Nephron progenitor cell (in vitro differentiated cells): ENCODE data around the gene ABCC6.

ENCODE experiments used
- DNase-seq: peaks from one replicate; pipeline ENCODE4 v3.0.0; 2021
- H3K27ac Mint-ChIP-seq: 2 replicates; pipeline ENCODE4 v1.8.0; 2021; ENCODE audit warnings: mild to moderate bottlenecking, moderate library complexity, mixed read lengths
- H3K27me3 Mint-ChIP-seq: 2 replicates; pipeline ENCODE4 v1.8.0; 2021; ENCODE audit warnings: mild to moderate bottlenecking, low read depth, mixed read lengths; ENCODE audit not compliant: poor library complexity
- H3K36me3 Mint-ChIP-seq: 2 replicates; pipeline ENCODE4 v1.8.0; 2021; ENCODE audit warnings: low read depth, mixed read lengths
- H3K4me1 Mint-ChIP-seq: 2 replicates; pipeline ENCODE4 v1.8.0; 2021; ENCODE audit warnings: mixed read lengths
- H3K4me3 Mint-ChIP-seq: 2 replicates; pipeline ENCODE4 v1.8.0; 2021; ENCODE audit warnings: mild to moderate bottlenecking, moderate library complexity, mixed read lengths
- H3K9me3 Mint-ChIP-seq: 2 replicates; pipeline ENCODE4 v1.8.0; 2021; ENCODE audit warnings: mild to moderate bottlenecking, moderate library complexity, mixed read lengths
- TF ChIP-seq, protein P1 (sequence below): fragments of 200-600 bp; sonication (generic); IDR thresholded peaks from 2 replicates; pipeline ENCODE4 v1.5.0; 2021; ENCODE audit warnings: antibody characterized with exemption

Gene ABCC6

GRCh38 chr16:16120044-16120381, 103.3 kb downstream of the ABCC6 start:
- peaks cover 53% of the 10 kb centered on the region for H3K9me3 Mint-ChIP-seq
- peaks cover 100% of the 10 kb centered on the region for H3K36me3 Mint-ChIP-seq
- no peak overlapping the region for H3K27ac Mint-ChIP-seq
- DNase-seq, result no peak
- TF ChIP-seq, protein P1, sequence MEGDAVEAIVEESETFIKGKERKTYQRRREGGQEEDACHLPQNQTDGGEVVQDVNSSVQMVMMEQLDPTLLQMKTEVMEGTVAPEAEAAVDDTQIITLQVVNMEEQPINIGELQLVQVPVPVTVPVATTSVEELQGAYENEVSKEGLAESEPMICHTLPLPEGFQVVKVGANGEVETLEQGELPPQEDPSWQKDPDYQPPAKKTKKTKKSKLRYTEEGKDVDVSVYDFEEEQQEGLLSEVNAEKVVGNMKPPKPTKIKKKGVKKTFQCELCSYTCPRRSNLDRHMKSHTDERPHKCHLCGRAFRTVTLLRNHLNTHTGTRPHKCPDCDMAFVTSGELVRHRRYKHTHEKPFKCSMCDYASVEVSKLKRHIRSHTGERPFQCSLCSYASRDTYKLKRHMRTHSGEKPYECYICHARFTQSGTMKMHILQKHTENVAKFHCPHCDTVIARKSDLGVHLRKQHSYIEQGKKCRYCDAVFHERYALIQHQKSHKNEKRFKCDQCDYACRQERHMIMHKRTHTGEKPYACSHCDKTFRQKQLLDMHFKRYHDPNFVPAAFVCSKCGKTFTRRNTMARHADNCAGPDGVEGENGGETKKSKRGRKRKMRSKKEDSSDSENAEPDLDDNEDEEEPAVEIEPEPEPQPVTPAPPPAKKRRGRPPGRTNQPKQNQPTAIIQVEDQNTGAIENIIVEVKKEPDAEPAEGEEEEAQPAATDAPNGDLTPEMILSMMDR, result no peak
- peaks cover 4% of the 10 kb centered on the region for H3K27me3 Mint-ChIP-seq
- no peak overlapping the region for H3K4me3 Mint-ChIP-seq
- no peaks in the 10 kb centered on the region for H3K4me1 Mint-ChIP-seq

GRCh38 chr16:16118337-16118736, 105.0 kb downstream of the ABCC6 start:
- DNase-seq, result no peak
- Mint-ChIP-seq H3K36me3 (peaks cover 98% of the 10 kb centered on the region), H3K4me1 (no peaks in the 10 kb centered on the region), H3K4me3 (no peak overlapping the region), H3K27ac (no peak overlapping the region), H3K27me3 (no peaks in the 10 kb centered on the region), H3K9me3 (peaks cover 37% of the 10 kb centered on the region)
- TF ChIP-seq, protein P1, result no peak

GRCh38 chr16:16116841-16117240, 106.5 kb downstream of the ABCC6 start:
- Mint-ChIP-seq H3K27me3 (no peaks in the 10 kb centered on the region), H3K36me3 (peaks cover 96% of the 10 kb centered on the region), H3K4me3 (no peak overlapping the region), H3K9me3 (peaks cover 31% of the 10 kb centered on the region), H3K4me1 (no peaks in the 10 kb centered on the region), H3K27ac (no peak overlapping the region)
- DNase-seq, result no peak
- TF ChIP-seq, protein P1, result no peak

DNA sequence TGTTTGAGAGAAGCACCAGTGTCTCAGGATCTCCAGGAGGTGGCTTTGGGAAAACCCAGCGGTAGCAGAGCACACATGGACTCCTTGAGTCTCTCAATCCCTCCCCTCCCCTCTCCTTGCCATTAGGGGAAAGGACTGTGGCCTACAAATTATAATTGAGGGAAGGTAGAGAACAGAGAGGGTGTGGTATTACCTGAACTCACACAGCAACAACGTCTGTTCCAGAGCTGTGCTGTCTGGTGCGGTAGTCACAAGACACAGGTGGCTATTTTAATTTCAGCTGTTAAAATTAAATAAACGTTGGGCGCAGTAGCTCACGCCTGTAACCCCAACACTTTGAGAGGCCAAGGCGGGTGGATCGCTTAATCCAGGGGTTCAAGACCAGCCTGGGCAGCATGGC, 110.2 kb downstream of the ABCC6 start:
- Mint-ChIP-seq H3K36me3 (peaks cover 84% of the 10 kb centered on the region), H3K4me1 (no peaks in the 10 kb centered on the region), H3K4me3 (no peak overlapping the region), H3K9me3 (peaks cover 21% of the 10 kb centered on the region), H3K27ac (no peak overlapping the region), H3K27me3 (no peaks in the 10 kb centered on the region)
- TF ChIP-seq, protein P1, result no peak
- DNase-seq, result no peak

- H3K27ac Mint-ChIP-seq, result no peak overlapping the region
- no peaks in the 10 kb centered on the region for H3K27me3 Mint-ChIP-seq
- H3K4me1 Mint-ChIP-seq, result peaks cover 4% of the 10 kb centered on the region
- no peak overlapping the region for H3K4me3 Mint-ChIP-seq
- TF ChIP-seq, protein P1, result no peak
- peaks cover 83% of the 10 kb centered on the region for H3K36me3 Mint-ChIP-seq
- no peak for DNase-seq
- peaks cover 15% of the 10 kb centered on the region for H3K9me3 Mint-ChIP-seq
Measured at GRCh38 chr16:16112450-16113053, 110.7 kb downstream of the ABCC6 start.

- no peak overlapping the region for H3K4me3 Mint-ChIP-seq
- no peaks in the 10 kb centered on the region for H3K27me3 Mint-ChIP-seq
- no peak overlapping the region for H3K27ac Mint-ChIP-seq
- H3K4me1 Mint-ChIP-seq, result peaks cover 4% of the 10 kb centered on the region
- TF ChIP-seq, protein P1, result no peak
- H3K9me3 Mint-ChIP-seq, result peaks cover 6% of the 10 kb centered on the region
- no peak for DNase-seq
- peaks cover 77% of the 10 kb centered on the region for H3K36me3 Mint-ChIP-seq
Measured at GRCh38 chr16:16111639-16112038, 111.7 kb downstream of the ABCC6 start.
